SKM-1 (cell line): ENCODE results near the gene CHCHD10.

Experiments
- DNase-seq: peaks from one replicate; lab custom pipeline; 2025; ENCODE audit not compliant: unreplicated experiment; lab: John Stamatoyannopoulos, UW

The CHCHD10 gene

DNA sequence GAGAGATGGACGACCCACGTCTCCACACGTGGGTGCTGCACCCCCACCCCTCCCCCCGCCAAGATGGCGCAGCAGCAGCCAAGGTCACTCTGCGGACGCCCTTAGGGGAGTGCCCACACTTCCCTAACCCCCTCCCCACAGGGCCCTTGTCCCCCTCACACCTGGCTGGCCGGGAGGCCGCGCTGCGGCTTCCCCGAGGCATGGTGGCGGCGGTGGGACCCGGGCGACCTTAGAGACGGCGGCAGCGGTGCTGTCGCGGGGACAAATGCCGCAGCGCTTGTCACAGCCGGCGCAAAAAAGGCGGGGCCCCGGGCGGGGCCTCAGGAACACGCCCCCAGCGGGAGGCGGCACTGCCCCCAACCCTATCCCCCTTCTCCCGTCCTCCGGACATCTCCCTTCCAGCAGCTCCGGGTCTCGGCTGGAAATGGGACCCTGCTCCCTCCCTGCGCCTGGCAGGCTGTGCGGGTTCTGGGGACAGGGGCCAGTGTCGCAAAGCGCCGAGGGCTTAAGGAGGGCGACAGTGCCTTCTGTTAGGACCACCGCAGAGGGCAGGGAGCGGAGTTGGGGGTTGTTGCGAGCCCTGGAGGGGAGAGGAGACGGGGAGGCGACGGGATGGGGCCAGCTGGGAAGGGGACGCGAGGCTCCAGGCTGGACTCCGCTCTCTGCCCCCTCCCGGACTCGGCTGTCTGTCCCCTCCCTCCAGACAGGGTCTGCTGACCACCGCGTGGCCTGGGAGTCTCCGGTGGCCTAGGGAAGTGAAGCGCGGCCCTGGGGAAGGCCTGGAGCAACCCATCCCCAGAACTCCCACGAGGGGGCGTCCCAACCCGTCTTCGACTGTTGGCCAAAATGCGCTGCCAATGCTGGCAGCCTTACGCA, at the start of gene CHCHD10:
Gene CHCHD10 (minus strand): TSS at position 300 of the 876 bp plus-strand sequence. CDS start 98 bp downstream, at position 202.
- peak; percentile 66 for DNase-seq

DNA sequence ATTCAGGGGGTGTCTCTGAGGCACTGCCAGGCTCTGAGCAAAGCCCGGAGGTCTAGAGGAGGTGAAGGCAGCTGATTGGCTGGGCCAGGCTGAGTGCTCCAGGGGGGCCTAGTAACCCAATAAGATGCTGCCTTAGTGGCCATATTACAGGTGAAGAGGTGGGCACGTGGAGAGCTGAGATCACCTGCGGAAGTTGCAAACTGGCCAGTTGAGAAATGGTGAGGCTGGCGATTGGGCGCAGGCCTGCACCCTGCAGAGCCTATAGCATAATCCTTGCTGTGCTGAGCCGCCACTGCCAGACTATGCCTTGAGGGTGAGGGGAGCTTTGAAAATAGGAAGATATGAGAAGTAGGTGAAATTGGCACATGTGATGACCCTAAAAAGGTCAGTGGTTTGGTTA, 49.4 kb upstream of the CHCHD10 start:
- DNase-seq: no peak

DNA sequence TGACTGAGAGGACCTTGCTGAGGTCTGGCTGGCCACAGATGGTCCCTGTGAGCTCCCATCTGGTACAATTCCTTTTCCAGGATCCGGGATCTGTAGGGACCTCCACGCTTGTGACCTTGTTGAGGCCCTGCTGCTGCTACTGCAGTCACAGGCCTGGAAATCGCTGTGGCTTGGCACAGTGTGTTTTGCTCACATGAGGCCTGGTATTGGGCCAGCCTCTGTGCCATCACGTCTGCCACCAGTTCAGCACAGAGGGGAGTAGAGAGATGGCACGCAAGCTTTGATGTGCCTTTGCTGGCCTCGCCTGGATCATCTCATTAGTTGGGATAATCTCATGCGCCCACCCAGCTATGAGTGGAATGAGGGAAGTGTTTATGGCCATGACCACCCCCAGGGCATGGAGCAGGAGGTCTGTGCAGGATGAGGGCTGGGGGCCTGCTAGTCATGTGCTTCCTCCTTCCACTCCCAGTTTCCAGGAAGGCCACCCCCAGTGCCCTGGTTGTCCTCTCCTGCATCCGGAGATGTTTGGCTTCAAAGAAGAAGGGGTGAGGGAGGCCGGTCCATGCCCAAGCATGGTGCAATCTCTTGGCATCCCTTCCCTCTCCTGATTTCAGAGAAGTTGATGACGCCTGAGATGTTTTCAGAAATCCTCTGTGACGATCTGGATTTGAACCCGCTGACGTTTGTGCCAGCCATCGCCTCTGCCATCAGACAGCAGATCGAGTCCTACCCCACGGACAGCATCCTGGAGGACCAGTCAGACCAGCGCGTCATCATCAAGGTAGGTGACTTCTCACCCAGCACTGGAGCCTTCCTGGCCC, 48.6 kb upstream of the CHCHD10 start:
- no peak for DNase-seq

DNA sequence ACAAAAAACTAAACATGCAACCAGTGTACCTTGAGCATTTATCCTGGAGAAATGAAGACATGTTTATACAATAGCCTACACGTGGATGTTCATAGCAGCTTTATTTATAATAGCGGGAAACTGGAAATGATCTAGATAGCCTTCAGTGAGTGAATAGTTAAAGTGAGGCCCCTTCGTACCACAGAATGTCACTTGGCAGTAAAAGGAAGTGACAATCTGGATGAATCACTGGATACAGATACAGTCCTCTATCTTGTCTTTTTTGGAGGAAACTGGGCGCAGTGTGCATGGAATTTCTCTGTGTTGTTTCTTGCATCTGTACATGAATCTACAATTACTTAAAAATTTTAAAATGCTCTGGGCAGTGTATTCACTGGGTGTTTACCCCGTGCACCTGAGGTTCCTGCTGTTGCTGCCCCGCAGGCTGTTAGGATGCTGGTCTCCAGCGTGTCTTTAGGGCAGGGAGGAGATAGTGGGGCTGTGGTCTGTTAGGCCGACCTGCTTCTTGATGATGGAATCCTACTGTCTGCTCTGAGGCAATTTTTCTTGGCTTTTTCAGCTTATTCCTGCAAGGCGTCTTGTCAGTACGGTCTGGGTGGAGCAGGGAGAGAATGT, 47.9 kb upstream of the CHCHD10 start:
- no peak for DNase-seq

DNA sequence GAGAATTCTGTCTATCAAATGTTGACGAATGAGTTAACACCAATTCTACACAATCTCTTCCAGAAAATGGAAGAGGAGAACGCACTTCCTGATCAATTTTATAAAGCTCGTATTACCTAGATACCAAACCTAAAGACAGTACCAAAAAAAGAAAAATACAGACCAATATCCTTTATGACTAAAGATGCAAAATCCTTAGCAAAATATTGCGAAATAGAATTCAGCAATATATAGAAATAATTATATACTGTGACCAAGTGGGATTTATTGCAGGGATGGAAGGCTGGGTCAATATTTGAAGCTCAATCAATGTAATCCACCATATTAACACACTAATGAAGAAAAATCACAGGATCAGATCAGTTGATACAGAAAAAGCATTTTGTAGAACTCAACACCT, 44.6 kb upstream of the CHCHD10 start:
- DNase-seq: no peak

DNA sequence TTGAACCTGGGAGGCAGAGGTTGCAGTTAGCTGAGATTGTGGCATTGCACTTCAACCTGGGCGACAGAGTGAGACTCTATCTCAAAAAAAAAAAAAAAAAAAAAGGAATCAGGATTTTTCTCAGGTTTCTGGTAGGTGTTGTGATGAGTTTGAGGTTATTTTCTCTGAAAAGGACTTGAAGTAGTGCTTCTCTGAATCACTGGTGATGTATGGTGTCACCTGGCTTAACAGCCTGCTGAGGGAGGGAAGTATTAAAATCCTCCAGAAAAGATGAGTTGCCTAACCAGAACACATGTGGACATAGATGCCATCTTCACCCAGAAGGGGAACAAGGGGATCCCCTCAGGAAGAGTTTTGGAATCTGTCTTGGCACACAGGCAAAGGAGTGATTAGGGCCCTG, 39.1 kb upstream of the CHCHD10 start:
- DNase-seq: no peak

DNA sequence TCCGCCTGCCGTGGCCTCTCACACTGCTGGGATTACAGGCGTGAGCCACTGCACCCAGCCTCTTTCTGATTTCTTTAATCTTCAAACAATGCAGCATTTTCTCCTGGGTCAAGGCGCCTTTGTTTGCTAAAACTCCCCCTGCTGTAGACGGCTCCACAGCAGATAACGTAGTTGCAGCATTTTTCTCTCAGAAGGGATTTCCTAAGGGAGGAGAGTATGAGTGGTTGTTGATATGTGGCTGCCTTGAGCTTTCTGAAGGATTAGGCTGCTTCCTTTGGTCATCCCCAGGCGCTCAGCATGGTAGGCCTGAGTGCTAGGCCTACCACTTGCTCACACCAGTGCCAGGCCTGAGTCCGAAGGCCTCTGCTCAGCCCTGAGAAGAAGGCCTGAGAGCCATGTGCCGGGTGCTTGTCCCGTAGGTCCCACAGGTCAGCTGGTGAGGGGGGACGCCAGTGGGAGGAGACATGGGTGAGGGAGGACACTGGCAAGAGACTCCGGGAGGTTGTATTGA, 37.1 kb upstream of the CHCHD10 start:
- no peak for DNase-seq

DNA sequence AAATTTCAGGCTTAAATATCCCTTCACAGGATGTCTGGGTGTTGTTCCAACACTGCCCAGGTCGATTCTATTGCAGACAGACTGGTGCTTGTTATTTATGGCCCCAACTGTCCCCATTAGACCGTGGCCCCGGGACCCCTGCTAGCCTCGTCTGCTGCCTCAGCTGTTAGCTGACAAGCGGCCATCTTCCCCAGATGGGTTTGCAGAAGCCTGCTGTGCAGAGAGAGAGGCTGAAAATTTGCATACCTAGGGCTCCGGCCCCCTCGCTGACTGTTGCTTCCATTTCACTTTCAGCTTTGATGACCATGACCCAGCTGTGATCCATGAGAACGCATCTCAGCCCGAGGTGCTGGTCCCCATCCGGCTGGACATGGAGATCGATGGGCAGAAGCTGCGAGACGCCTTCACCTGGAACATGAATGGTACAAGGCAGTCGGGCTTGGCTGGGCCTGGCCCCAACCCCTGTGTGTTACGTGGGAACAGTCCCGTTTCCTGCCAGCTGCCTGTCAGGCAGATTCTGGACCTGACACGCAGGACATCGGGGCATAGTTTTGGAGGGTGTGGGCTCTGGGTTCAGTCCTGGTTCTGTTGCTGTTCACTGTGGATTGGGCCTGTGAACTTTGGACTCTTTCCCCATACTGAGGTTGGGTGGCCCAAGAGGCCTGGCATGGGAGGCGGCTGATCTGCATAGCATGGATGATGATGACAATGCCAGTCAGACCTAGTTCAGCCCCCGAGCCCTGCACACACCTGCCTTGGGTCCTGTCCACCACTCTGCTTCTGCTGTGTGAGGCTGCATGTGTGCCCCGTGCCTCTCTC, 35.4 kb upstream of the CHCHD10 start:
- no peak for DNase-seq

DNA sequence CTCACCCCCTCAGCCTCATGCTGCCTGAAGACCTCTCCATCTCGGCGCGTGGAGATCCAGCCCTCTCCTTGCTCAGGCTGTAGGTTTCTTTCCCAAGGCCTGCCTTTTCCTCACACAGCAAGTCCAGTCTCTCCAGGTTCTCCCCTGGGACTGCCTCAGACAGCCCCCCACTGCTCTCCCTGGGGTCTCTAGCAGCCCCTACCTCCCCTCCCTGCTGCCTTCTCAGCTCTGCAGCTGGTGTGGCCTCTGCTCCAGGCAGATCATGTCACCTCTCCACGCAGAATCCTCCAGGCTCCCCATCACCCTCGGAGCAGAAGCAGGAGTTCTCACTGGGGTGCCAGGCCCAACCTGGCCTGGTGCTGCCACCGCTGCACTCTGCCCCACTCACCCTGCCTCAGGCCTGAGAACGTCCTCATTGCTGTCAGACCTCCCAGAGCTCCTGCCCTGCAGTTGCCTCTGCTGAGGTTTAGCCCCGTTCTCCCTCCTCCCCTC, 34.2 kb upstream of the CHCHD10 start:
- DNase-seq: no peak

DNA sequence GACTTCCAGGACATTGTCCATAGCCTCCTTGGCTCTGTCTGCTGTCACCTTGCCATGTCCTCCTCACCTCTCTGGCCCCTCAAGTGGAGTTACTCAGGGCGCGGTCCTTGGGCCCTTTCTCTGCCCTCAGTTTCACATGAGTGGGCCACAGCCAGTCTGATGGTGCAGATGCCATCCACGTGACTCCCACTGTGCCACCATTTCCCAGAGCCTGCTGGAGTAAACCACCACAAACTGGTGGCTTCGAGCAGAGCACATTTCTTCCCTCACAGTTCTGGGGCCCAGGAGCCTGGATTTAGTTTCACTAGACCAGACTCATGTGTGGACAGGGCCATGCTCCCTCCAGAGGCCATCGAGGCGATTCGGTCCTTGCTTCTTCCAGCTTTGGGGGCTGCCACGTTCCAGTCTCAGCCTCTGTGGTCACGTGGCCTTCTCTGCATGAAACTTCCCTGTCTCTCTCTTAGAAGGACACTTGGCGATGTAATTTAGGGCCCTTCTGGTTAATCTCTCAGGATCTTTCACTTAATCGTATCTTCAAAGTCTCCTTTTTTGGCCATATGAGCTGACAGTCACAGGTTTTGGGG, 33.6 kb upstream of the CHCHD10 start:
- DNase-seq: no peak

DNA sequence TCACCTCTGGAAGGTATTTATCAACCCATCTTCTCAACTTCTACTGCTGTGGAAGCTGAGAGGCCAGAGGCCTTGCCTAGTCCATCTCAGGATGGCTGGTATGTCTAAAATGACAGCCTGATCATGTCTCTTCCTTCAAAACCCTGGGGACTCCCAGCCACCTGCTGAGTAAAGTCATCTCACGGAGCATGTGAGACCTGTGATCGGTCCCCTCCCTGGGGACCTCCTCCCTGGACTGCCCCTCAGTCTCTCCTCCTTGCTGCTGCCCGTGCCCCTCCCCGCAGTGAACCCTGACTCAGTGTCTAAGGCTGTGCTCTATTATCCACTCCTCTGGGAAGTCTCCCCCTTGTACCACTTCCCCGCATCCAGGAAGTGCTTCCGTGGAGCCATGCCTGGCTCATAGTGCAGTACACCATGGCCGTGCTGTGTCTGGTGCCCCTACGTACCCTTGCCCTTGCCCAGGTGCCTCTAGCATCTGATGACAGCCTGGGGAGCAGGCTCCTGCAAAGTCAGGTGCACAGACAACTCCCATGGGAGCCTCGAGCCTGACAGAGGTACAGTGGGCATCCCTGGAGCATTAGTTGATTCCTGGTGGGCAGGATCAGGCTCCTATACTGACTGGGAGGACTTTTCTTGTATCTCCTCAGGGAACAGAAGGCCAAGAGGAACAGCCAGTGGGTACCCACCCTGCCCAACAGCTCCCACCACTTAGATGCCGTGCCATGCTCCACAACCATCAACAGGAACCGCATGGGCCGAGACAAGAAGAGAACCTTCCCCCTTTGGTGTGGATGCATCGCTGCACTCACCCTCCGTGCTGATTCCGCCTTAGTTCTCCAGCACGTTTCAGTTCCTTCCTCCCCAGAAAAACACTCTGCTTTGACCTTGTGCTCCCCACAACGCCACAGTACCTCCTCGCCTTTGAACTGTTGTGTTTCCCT, 32.8 kb upstream of the CHCHD10 start:
- DNase-seq: no peak

DNA sequence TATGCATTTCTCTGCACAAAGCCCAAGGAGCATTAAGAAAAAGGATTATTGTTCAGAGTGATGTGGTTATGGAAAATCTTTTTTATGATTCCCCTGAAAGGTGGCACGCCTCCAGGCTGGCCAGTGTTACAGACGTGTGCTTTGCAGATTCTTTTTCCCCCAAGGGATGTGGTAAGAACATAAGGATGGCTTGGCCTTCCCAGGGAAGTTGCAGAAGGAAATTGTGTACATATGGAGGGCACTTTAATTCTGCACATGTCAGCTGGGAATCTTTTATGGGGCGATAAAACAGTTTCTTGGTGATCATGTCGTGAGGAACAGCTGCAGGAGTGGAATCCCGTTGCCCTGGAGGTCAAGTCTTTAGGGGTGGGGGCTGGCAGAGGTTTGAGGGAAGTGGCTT, 28.7 kb upstream of the CHCHD10 start:
- no peak for DNase-seq

DNA sequence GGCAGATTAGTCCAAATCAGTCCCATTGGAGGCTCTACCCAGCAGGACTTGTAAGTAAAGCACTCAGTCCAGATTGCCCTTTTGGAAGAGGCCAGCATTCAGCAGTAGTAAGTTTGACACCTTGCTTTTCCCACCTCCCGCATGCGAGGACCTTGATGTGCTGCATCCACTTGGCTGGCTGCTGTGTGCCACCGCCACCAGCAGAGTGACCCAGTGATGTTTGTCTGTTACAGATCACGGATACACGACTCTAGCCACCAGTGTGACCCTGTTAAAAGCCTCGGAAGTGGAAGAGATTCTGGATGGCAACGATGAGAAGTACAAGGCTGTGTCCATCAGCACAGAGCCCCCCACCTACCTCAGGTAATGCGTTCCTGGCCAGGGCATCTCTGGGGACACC, 25.6 kb upstream of the CHCHD10 start:
- no peak for DNase-seq

DNA sequence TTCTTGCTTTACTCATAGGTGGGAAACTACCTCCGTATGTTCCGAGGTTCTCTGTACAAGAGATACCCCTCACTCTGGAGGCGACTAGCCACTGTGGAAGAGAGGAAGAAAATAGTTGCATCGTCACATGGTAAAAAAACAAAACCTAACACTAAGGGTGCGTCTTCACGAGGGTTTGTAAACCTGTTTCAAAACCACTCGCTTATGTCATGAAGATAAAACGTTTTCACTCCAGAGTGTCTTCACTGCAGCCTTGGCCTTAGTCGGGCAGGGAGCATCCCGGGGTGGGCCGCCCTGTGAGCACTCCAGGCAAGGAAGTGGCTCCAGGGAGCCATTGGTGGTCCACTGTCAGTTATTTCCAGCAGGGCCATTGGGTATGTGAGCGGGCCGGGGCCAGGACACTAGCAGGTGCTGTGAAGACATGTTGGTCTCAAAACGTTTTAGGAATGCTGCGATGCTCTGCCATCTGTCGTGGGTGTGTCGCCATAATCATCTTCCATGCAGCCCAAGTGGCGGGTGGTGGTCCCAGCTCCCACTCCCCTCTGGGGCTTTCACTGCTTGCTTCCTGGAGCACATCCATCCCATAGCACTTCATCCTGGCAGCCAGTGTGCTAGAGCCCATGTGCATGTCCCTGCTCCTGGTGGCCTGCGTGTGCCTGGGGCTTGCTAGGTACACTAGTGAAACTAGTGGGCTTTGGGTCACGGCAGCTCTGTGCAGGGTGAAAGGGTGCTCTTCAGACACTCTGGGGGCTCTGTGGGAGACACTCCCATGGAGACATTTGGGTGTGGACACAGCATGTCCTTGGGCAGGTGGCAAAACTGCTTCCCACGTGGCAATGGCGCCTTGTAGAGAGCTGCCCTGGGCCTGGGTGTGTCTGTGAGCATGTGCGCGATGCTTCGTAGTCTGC, 24.2 kb upstream of the CHCHD10 start:
- DNase-seq: no peak

DNA sequence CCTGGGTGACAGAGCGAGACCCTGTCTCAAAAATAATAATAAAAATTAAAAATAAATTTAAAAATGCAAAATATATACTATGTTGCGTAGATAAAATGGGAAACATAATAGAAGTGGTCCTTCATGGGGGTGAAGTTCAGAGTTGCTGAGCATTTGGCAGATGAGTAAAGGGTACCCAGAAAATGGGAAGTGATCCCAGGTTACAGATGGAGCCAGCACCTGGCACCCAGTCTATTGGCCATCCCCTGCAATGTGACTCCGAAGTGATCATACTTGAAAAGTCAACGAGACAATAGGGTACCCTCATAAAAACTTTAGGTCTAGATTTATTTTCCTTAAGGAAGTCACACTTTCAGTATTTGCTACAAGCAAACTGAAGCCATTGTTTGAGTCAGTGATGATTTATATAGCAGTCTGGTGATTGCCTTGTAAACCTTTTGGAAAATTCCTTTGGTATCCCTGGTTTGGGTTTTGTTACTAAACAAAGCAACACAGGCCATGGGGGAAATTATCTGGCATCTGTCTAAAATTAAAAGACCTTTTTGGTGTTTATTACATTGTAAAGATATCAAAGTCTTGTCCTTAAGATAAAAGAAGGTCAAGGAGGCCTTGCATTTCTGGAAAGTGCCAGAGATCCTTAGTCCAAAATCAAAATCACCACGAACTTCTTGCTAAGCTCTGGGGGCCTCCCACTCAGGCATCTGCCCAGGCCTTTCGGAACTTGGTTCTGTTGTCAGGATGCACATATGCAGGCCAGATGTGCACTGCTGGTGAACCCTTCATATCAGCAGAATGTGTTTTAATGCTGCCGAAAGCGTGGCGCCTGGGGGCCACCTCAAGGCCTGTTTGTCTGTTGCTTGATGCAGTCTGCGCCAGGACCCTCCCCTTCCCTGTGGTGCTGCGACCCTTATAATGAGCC, 23.3 kb upstream of the CHCHD10 start:
- no peak for DNase-seq

DNA sequence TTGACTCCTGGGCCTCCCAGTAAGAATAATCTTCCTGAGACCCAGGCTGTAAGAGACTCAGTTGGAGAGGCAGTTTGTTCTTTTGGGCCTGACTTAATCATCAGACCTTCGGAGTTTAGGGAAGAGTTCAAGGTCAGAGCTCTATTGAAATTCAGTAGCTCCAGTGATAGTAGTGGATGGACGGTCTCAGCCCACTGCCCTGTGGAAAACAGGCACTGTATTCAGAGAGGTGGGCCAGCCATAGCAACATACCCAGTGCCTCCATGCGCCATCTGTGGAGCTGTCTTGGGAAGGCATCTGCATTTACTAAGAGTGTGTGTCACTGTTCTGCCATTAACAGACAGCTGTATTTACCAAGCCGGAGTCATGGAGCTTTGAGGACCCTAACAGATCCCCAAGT, 21.9 kb upstream of the CHCHD10 start:
- no peak for DNase-seq

DNA sequence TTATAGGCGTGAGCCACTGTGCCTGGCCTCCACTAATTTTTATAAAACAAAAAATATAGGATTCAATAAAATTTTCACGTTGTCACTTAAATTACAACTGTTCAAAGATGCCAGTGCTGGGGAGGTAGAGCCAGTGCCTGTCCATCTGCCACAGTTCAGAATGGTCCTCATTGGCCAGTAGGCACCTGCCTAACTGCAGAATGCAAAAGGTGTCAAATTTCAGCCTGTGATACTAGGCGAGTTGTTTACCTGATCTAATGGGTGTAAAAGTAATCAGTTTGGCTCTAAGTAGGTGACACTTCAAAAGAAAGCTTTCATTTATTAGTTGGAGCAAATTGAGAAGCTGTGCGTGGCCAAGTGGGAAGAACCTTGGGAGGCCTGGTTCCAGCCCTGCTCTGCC, 21.3 kb upstream of the CHCHD10 start:
- no peak for DNase-seq
